CD14-positive monocyte (primary cell): ENCODE measurements around the gene WSB1. TPM values are rescaled to one million over a fixed set of nuclear protein-coding genes. Genes with fewer than 3 reads are reported as not detected.

Experiments used
- DNase-seq, 3 donors: peaks; one replicate each; pipeline ENCODE4 v3.0.0-alpha.2; 2011 to 2022
- H2AFZ ChIP-seq: 2 replicates; pipeline ENCODE4 v1.6.0; 2012; ENCODE audit warnings: mild to moderate bottlenecking, low read depth, low read length, inconsistent platforms; ENCODE audit not compliant: insufficient read depth, poor library complexity, severe bottlenecking
- H3K27ac ChIP-seq, 2 donors: 1 replicate in 1 of 2; 2 replicates in 1 of 2; pipeline ENCODE4 v1.5.1; 2012 to 2013; ENCODE audit warnings: low read length in 2 of 2, control low read depth in 1 of 2, inconsistent platforms in 1 of 2, low read depth in 1 of 2, mild to moderate bottlenecking in 1 of 2
- H3K27me3 ChIP-seq, 2 donors: one replicate each; pipeline versions ENCODE4 v1.6.0 to v1.6.1; 2011 to 2013; ENCODE audit warnings: low read length in 2 of 2; ENCODE audit not compliant: control insufficient read depth in 2 of 2, insufficient read depth in 2 of 2
- H3K36me3 ChIP-seq, 2 donors: replicated peaks in 1 of 2; 1 replicate in 1 of 2; 2 replicates in 1 of 2; pipeline versions ENCODE4 v1.5.1 to v1.6.1; 2012 to 2013; ENCODE audit warnings: low read length in 2 of 2, control low read depth in 1 of 2, inconsistent platforms in 1 of 2, mild to moderate bottlenecking in 1 of 2; ENCODE audit not compliant: insufficient read depth in 2 of 2, control insufficient read depth in 1 of 2
- H3K4me1 ChIP-seq, 2 donors: 1 replicate in 1 of 2; 2 replicates in 1 of 2; pipeline versions ENCODE4 v1.5.1 to v1.6.1; 2012 to 2013; ENCODE audit warnings: low read length in 2 of 2, control low read depth in 1 of 2, inconsistent platforms in 1 of 2, mild to moderate bottlenecking in 1 of 2, moderate library complexity in 1 of 2; ENCODE audit not compliant: insufficient read depth in 2 of 2, control insufficient read depth in 1 of 2
- H3K4me2 ChIP-seq: replicated peaks from 2 replicates; pipeline ENCODE3; 2012; ENCODE audit warnings: low read length, moderate library complexity, mild to moderate bottlenecking; ENCODE audit not compliant: poor library complexity, severe bottlenecking; ENCODE audit errors: extremely low read depth
- H3K4me3 ChIP-seq, 3 experiments: fragments of 200-600 bp in 1 of 3; sonication (generic) in 1 of 3; replicated peaks in 1 of 3; 1 replicate in 2 of 3; 2 replicates in 1 of 3; pipeline ENCODE4 v1.5.1; 2011 to 2013; ENCODE audit warnings: low read length in 3 of 3, mild to moderate bottlenecking in 3 of 3, control low read depth in 2 of 3, low read depth in 2 of 3, inconsistent platforms in 1 of 3, moderate library complexity in 1 of 3
- H3K79me2 ChIP-seq: 2 replicates; pipeline ENCODE4 v1.6.0; 2012; ENCODE audit warnings: mild to moderate bottlenecking, control low read depth, inconsistent platforms, low read length, moderate library complexity; ENCODE audit not compliant: insufficient read depth
- H3K9ac ChIP-seq: 2 replicates; pipeline ENCODE4 v1.6.0; 2017; ENCODE audit warnings: low read length, mild to moderate bottlenecking; ENCODE audit not compliant: insufficient read depth, poor library complexity, severe bottlenecking
- H3K9me3 ChIP-seq, 2 donors: replicated peaks in 1 of 2; 1 replicate in 1 of 2; 2 replicates in 1 of 2; pipeline versions ENCODE4 v1.5.1 to v1.6.1; 2012 to 2013; ENCODE audit warnings: low read length in 2 of 2, control low read depth in 1 of 2; ENCODE audit not compliant: control insufficient read depth in 1 of 2, insufficient read depth in 1 of 2
- H4K20me1 ChIP-seq: 2 replicates; pipeline ENCODE4 v1.6.0; 2012; ENCODE audit warnings: mild to moderate bottlenecking, low read length, control low read depth, moderate library complexity; ENCODE audit not compliant: insufficient read depth
- H3K27ac Mint-ChIP-seq, 7 donors: one replicate each; pipeline ENCODE4 v1.8.0; 2020; ENCODE audit warnings: mild to moderate bottlenecking in 7 of 7, mixed read lengths in 7 of 7, moderate library complexity in 6 of 7, inconsistent platforms in 2 of 7
- H3K27me3 Mint-ChIP-seq, 3 donors: one replicate each; pipeline ENCODE4 v1.8.0; 2021 to 2022; ENCODE audit warnings: low read depth in 3 of 3, mild to moderate bottlenecking in 3 of 3, mixed read lengths in 3 of 3, moderate library complexity in 3 of 3, inconsistent platforms in 1 of 3
- H3K36me3 Mint-ChIP-seq, 2 donors: one replicate each; pipeline ENCODE4 v1.8.0; 2020; ENCODE audit warnings: mixed read lengths in 2 of 2, inconsistent platforms in 1 of 2, mild to moderate bottlenecking in 1 of 2
- H3K4me1 Mint-ChIP-seq: one replicate; pipeline ENCODE4 v1.8.0; 2020; ENCODE audit warnings: mild to moderate bottlenecking, mixed read lengths
- H3K4me3 Mint-ChIP-seq, 2 donors: one replicate each; pipeline ENCODE4 v1.8.0; 2020; ENCODE audit warnings: mild to moderate bottlenecking in 2 of 2, mixed read lengths in 2 of 2, moderate library complexity in 1 of 2
- H3K9me3 Mint-ChIP-seq, 7 donors: one replicate each; pipeline ENCODE4 v1.8.0; 2020 to 2022; ENCODE audit warnings: mixed read lengths in 7 of 7, mild to moderate bottlenecking in 6 of 7, moderate library complexity in 6 of 7, inconsistent platforms in 2 of 7
- CTCF ChIP-seq: fragments of 200-600 bp; IDR thresholded peaks from one replicate; pipeline ENCODE4 v1.8.0; 2022; ENCODE audit warnings: antibody characterized with exemption, mild to moderate bottlenecking
- WGBS: methylation state at CpG from one replicate; pipeline ENCODE4 v1.1.5; 2013; ENCODE audit warnings: missing lambda C conversion rate; ENCODE audit not compliant: insufficient coverage; 5-methylcytosine and 5-hydroxymethylcytosine counted together
- intact Hi-C, 2 donors: fragments of 100-400 bp; cut with micrococcal nuclease; formaldehyde crosslinking; loops; one replicate each; pipeline versions ENCODE4 v1.15.0 to v1.15.1; 2023
- polyA plus RNA-seq, 3 donors: library from polyadenylated mRNA; depleted of rRNA in 1 of 3; unstranded in 2 of 3; stranded (reverse) in 1 of 3; fragments of 300-500 nt in 2 of 3; fragments of >200 nt in 1 of 3; fragmentation: Illumina TruSeq in 2 of 3; gene quantifications; 1 replicate in 2 of 3; 2 replicates in 1 of 3; pipeline ENCODE4 v1.2.3, GENCODE V29; 2012 to 2021

WSB1 gene
- polyA plus RNA-seq, 3 donors, result 220 to 368 (median 296) TPM

- Mint-ChIP-seq H3K36me3 (peaks cover 6 to 27% of the 10 kb centered on the region in 2 donors), H3K9me3 (peaks cover 0 to 3% (median 0%) of the 10 kb centered on the region in 7 donors), H3K4me3 (peak overlapping the region; percentile 99 to 100), H3K27ac (peak overlapping the region; percentile 98 to 100 (median 100)), H3K27me3 (peaks cover 0 to 2% (median 0%) of the 10 kb centered on the region in 3 donors), H3K4me1 (peaks cover 53% of the 10 kb centered on the region)
- DNase-seq, result no peak
- no peak for TF ChIP-seq CTCF
- Histone ChIP-seq H3K9ac (peak overlapping the region; percentile 98), H3K9me3 (no peaks in the 10 kb centered on the region), H4K20me1 (peaks cover 60% of the 10 kb centered on the region), H3K4me3 (peak overlapping the region; percentile 68 to 98 (median 95)), H2AFZ (no peak overlapping the region), H3K27ac (peak overlapping the region; percentile 98 to 99), H3K27me3 (no peaks in the 10 kb centered on the region), H3K4me2 (peak overlapping the region; percentile 88), H3K36me3 (peaks cover 0 to 12% of the 10 kb centered on the region in 2 donors), H3K4me1 (peaks cover 51 to 67% of the 10 kb centered on the region in 2 donors), H3K79me2 (peaks cover 81% of the 10 kb centered on the region)
- no CpG with 5 or more reads among the region's 10 CpGs for WGBS
- intact Hi-C loops, result loop anchor here in 1 of 2 donors (2.0 kb wide), 2 partner anchors 15 to 37 kb away; no protein-coding TSS in a partner anchor
Measured at GRCh38 chr17:27295945-27296344, 2.0 kb downstream of the WSB1 start.

GRCh38 chr17:27296428-27296979, 2.6 kb downstream of the WSB1 start:
- WGBS, result no CpG with 5 or more reads among the region's 2 CpGs
- H3K4me2 ChIP-seq, result peak overlapping the region; percentile 88
- Mint-ChIP-seq H3K4me3 (peak overlapping the region; percentile 99 to 100), H3K4me1 (peaks cover 58% of the 10 kb centered on the region), H3K27ac (peak overlapping the region; percentile 98 to 100 (median 100)), H3K9me3 (peaks cover 0 to 3% (median 0%) of the 10 kb centered on the region in 7 donors), H3K36me3 (peaks cover 11 to 29% of the 10 kb centered on the region in 2 donors), H3K27me3 (peaks cover 0 to 2% (median 0%) of the 10 kb centered on the region in 3 donors)
- H3K4me3 ChIP-seq, result peak overlapping the region; percentile 68 to 98 (median 95)
- peak overlapping the region; percentile 98 for H3K9ac ChIP-seq
- intact Hi-C loops, result no loop called here
- H3K27ac ChIP-seq, result peak overlapping the region in 1 of 2 donors; percentile 99
- peaks cover 66% of the 10 kb centered on the region for H4K20me1 ChIP-seq
- TF ChIP-seq CTCF, result no peak
- H3K9me3 ChIP-seq, result no peaks in the 10 kb centered on the region
- H3K4me1 ChIP-seq, result peaks cover 53 to 73% of the 10 kb centered on the region in 2 donors
- DNase-seq, result peak; percentile 21 to 56 (median 41)
- peaks cover 87% of the 10 kb centered on the region for H3K79me2 ChIP-seq
- peaks cover 0 to 15% of the 10 kb centered on the region in 2 donors for H3K36me3 ChIP-seq
- no peak overlapping the region for H2AFZ ChIP-seq
- H3K27me3 ChIP-seq, result no peaks in the 10 kb centered on the region
